NB4 (cell line): ENCODE measurements around the gene CDKAL1.

Experiments used
- DNase-seq: peaks from one replicate; pipeline ENCODE4 v3.0.0; 2010; ENCODE audit warnings: low read depth
- H3K4me3 ChIP-seq: one replicate; pipeline ENCODE4 v1.5.1; 2011; ENCODE audit warnings: mild to moderate bottlenecking, low read depth, low read length, moderate library complexity
- MYC ChIP-seq: IDR thresholded peaks from 2 replicates; pipeline ENCODE4 v1.6.1; 2011; ENCODE audit warnings: low read depth, low read length
- POLR2A ChIP-seq: IDR thresholded peaks from 2 replicates; pipeline ENCODE4 v1.6.1; 2011; ENCODE audit warnings: mild to moderate bottlenecking; ENCODE audit not compliant: insufficient read length; ENCODE audit errors: extremely low read depth
- TF ChIP-seq, protein P1 (sequence below): IDR thresholded peaks from 2 replicates; pipeline ENCODE4 v1.6.1; 2011; ENCODE audit warnings: low read depth, low read length
- TF ChIP-seq, protein P2 (sequence below): IDR thresholded peaks from one replicate; pipeline ENCODE4 v1.5.1; 2012; ENCODE audit warnings: low read depth, low read length

The CDKAL1 gene

DNA sequence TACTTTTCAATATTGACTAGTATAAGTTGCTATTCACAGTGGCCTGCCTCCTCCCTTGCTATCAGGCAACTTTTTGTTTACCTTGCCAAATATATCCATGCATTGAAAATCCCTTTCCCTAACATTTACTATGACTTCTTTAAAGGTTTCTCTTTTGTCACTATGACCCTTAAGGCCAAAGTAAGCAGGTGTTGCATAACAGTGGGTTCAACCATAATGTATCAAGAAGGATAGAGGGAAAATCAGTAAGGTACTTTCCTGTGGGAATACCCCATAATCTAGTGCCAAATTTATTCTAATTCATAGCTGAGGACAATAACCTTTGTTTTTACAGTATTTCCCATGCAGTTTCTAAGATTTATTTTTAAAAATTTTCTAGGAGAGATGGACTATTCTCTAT is 527.6 kb downstream of the CDKAL1 start:
- TF ChIP-seq, protein P1, sequence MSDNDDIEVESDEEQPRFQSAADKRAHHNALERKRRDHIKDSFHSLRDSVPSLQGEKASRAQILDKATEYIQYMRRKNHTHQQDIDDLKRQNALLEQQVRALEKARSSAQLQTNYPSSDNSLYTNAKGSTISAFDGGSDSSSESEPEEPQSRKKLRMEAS: no peak
- TF ChIP-seq, protein P2, sequence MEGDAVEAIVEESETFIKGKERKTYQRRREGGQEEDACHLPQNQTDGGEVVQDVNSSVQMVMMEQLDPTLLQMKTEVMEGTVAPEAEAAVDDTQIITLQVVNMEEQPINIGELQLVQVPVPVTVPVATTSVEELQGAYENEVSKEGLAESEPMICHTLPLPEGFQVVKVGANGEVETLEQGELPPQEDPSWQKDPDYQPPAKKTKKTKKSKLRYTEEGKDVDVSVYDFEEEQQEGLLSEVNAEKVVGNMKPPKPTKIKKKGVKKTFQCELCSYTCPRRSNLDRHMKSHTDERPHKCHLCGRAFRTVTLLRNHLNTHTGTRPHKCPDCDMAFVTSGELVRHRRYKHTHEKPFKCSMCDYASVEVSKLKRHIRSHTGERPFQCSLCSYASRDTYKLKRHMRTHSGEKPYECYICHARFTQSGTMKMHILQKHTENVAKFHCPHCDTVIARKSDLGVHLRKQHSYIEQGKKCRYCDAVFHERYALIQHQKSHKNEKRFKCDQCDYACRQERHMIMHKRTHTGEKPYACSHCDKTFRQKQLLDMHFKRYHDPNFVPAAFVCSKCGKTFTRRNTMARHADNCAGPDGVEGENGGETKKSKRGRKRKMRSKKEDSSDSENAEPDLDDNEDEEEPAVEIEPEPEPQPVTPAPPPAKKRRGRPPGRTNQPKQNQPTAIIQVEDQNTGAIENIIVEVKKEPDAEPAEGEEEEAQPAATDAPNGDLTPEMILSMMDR: no peak
- no peak for TF ChIP-seq MYC
- no peak for TF ChIP-seq POLR2A
- H3K4me3 ChIP-seq: no peak overlapping the region
- no peak for DNase-seq

DNA sequence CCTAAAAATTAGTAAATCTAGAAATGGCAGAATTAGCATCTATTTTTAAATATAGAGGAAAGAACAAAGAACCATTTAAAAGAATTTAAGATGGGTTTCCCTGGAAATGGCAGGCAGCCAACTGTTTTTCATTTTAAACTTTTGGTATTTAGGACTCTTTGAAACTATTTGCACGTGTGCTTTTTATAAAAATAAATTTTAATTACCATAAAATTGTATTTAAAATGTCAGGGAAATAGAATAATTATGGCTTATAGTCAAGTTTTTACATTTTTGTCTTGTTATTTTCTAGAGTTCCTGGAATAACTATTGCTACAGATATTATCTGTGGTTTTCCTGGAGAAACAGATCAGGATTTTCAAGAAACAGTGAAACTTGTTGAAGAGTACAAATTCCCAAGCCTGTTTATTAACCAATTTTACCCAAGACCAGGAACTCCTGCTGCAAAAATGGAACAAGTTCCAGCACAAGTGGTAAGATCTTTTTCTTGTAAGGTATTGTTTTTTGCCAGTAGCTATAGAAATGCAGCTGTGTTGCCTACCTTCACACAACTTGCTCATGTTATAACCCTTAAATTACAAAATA is 530.6 kb downstream of the CDKAL1 start:
- H3K4me3 ChIP-seq: no peak overlapping the region
- TF ChIP-seq POLR2A (no peak), MYC (no peak)
- TF ChIP-seq, protein P2: no peak
- no peak for DNase-seq

DNA sequence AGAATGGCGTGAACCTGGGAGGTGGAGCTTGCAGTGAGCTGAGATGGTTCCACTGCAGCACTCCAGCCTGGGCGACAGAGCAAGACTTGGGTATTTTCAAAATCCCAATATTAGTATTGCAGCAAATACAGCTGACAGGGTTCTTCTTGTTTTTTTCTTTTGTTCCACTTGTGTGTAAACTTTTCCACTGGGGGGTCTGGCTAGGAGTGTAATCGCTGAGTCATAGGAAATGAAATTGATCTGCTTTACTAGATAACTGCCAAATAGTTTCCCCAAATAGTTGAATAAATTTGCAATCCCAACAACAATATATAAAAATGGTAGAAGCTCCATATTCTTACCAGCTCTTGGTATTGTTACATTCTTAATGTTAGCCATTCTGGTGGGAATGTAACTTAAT is 533.3 kb downstream of the CDKAL1 start:
- peak; percentile 17 for DNase-seq
- no peak overlapping the region for H3K4me3 ChIP-seq
- TF ChIP-seq POLR2A (no peak), MYC (no peak)
- TF ChIP-seq, protein P1: no peak
- TF ChIP-seq, protein P2: no peak

DNA sequence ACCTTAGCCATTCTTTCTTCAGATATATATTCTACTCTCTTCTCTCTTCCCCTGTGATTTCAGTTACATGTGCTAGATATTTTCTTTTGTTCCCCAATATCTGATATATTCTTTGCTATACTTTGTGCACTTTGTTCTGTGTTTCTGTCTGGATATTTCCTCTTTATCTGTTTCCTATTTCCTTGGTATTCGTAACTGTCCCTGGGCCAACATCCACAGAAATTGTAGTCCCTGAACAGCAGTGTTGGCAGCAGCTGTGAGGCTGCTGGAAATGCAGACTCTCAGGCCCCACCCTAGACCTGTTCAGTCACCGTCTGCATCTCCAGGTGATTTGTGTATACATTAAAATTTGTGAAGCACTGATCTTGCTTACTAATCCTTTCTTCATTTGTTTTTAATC is 536.4 kb downstream of the CDKAL1 start:
- DNase-seq: no peak
- no peak overlapping the region for H3K4me3 ChIP-seq
- TF ChIP-seq, protein P2: no peak

DNA sequence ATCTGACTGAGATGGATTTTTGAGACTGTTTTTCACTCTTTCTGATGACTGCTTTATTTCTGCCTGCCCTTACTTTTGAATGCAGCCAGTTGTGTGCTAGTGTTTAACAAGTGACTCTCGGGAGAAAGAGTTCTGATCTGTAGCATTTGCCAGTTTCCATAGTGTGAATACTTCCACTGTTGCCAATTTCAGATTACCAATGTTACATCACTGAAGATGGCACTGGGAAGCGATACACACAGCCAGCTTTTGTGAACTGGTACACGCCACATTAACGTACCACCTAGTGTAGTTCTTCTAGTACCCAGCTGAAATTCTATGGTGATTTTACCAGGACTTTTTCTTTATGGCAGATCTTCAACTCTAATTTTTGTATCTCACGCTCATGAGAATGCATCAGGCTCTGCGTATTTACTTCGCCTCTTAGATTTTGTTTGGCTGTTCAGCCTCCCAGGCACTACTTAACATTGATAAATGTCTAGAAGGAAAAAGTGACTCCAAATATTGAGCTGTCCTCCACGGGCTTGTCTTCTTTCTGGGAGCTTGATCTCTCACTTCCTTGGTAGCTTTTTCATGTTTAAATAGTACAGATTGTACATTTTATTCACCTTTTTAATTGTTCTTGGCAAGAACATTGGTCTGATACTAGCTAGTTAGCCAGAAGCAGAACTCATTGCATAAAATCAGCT is 537.7 kb downstream of the CDKAL1 start:
- DNase-seq: no peak
- no peak overlapping the region for H3K4me3 ChIP-seq
- no peak for TF ChIP-seq MYC
- TF ChIP-seq, protein P1: no peak
- TF ChIP-seq, protein P2: no peak
- no peak for TF ChIP-seq POLR2A

DNA sequence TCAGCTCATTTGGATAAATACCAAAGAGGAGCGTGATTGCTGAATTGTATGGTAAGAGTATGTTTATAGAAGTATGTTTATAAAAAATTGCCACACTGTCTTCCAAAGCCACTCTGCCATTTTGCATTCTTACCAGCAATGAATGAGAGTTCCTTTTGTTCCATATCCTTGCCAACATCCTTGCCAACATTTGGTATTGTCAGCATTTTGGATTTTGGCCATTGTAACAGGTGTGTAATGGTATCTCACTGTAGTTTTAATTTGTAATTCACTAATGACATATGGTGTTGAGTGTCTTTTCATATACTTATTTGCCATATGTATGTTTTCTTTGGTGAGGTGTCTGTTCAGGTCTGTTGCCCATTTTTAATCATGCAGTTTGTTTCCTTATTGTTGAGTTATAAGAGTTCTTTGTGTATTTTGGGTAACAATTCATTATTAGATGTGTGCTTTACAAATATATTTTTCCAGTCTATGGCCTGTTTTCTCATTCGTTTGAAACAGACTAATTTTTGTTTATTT is 539.1 kb downstream of the CDKAL1 start:
- no peak for DNase-seq
- TF ChIP-seq, protein P1: no peak
- TF ChIP-seq, protein P2: no peak
- TF ChIP-seq POLR2A: no peak
- TF ChIP-seq MYC: no peak
- no peak overlapping the region for H3K4me3 ChIP-seq
